ENCODE measurements around the gene CDH2.

DNA sequence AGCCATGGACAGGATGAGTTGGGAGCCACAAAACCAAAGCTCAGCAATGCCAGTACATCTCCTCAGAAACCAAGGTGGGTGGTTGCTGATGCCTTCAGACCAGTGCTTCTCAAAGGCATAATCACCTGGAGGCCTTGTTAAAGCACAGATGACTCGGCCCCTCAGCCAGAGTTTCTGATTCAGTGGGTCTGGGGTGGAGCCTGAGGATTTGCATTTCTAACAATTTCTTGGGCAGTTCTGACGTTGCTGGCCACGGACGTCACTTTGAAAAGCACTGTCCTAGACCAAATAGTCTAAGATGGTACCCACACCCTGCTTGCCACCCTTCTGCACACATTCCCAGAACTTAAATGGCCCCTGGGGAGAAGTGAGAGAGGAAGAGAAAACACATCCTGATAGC lies 24.1 kb upstream of the CDH2 start:
- TF ChIP-seq, protein P1, sequence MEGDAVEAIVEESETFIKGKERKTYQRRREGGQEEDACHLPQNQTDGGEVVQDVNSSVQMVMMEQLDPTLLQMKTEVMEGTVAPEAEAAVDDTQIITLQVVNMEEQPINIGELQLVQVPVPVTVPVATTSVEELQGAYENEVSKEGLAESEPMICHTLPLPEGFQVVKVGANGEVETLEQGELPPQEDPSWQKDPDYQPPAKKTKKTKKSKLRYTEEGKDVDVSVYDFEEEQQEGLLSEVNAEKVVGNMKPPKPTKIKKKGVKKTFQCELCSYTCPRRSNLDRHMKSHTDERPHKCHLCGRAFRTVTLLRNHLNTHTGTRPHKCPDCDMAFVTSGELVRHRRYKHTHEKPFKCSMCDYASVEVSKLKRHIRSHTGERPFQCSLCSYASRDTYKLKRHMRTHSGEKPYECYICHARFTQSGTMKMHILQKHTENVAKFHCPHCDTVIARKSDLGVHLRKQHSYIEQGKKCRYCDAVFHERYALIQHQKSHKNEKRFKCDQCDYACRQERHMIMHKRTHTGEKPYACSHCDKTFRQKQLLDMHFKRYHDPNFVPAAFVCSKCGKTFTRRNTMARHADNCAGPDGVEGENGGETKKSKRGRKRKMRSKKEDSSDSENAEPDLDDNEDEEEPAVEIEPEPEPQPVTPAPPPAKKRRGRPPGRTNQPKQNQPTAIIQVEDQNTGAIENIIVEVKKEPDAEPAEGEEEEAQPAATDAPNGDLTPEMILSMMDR (IDR thresholded peaks at IDR 0.05) = no peak
- TF ChIP-seq POLR2A (IDR thresholded peaks at IDR 0.05) = no peak

All from prostate gland (tissue), 2 donors.